Nephron (organoid): ENCODE measurements around the gene MS4A10.

Experiments used
- H3K27ac Mint-ChIP-seq, 3 experiments: 2 replicates each; pipeline ENCODE4 v1.8.0; 2020; ENCODE audit warnings: mixed read lengths in 3 of 3, mild to moderate bottlenecking in 2 of 3, moderate library complexity in 1 of 3
- H3K27me3 Mint-ChIP-seq: 2 replicates; pipeline ENCODE4 v1.8.0; 2021; ENCODE audit warnings: low read depth, mild to moderate bottlenecking, moderate library complexity, mixed read lengths
- H3K36me3 Mint-ChIP-seq: 2 replicates; pipeline ENCODE4 v1.8.0; 2020; ENCODE audit warnings: low read depth, mixed read lengths
- H3K4me1 Mint-ChIP-seq: 2 replicates; pipeline ENCODE4 v1.8.0; 2020; ENCODE audit warnings: mixed read lengths
- H3K4me3 Mint-ChIP-seq, 3 experiments: 2 replicates each; pipeline ENCODE4 v1.8.0; 2020; ENCODE audit warnings: mild to moderate bottlenecking in 3 of 3, mixed read lengths in 3 of 3, moderate library complexity in 2 of 3
- H3K9me3 Mint-ChIP-seq: 2 replicates; pipeline ENCODE4 v1.8.0; 2020; ENCODE audit warnings: mixed read lengths
- TF ChIP-seq, protein P1 (sequence below), 3 experiments: fragments of 200-600 bp; sonication (generic); IDR thresholded peaks; one replicate each; pipeline ENCODE4 v1.5.0; 2021; ENCODE audit warnings: antibody characterized with exemption in 3 of 3; ENCODE audit not compliant: unreplicated experiment in 3 of 3

The MS4A10 gene

DNA sequence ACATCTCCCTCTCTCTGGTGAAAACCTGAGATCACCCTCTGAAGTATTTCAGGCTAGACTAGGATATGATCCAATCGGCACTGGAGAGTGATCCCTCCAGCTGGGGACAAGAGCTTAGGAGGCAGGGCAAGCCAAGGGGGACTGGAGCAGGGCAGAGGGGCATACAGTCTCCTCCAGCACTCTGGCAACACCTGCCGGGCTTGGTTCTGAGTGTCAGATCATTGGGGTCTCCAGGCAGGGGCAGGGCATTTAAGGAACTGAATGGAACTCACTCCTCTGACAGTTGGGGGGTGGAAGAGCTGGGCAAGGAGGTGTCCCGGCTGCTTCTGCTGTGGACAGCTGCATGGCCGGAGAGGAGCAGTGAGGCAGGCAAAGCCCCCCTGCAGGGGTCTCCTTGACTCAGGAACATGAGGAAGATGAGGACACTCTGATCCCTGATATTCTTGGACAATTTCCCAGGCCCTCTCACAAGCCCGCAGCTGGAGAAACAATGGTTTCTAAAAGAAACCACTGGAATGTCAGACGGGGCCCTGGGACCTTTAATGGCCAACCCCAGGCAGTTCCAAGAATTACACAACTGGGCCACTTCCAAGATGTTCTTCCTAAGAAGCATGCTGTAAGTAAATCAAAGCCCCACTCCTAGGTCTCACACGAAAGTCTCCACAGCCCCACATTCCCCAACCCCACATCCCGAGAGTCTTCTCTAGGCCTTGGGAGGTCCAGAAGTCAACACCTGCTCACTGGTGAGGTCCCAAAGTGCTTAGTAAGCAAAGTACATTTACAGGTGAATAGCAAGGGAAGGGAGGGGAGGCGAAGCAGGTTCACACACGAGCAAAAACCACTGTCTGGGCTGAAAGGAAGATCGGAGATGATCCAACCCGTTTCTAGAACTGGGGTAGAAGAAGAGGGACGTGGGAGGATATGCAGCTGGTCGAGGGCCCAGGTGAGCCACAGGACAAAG lies 55.6 kb downstream of the MS4A10 start:
- H3K27me3 Mint-ChIP-seq: no peaks in the 10 kb centered on the region
- no peaks in the 10 kb centered on the region for H3K9me3 Mint-ChIP-seq
- TF ChIP-seq, protein P1, sequence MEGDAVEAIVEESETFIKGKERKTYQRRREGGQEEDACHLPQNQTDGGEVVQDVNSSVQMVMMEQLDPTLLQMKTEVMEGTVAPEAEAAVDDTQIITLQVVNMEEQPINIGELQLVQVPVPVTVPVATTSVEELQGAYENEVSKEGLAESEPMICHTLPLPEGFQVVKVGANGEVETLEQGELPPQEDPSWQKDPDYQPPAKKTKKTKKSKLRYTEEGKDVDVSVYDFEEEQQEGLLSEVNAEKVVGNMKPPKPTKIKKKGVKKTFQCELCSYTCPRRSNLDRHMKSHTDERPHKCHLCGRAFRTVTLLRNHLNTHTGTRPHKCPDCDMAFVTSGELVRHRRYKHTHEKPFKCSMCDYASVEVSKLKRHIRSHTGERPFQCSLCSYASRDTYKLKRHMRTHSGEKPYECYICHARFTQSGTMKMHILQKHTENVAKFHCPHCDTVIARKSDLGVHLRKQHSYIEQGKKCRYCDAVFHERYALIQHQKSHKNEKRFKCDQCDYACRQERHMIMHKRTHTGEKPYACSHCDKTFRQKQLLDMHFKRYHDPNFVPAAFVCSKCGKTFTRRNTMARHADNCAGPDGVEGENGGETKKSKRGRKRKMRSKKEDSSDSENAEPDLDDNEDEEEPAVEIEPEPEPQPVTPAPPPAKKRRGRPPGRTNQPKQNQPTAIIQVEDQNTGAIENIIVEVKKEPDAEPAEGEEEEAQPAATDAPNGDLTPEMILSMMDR (IDR thresholded peaks at IDR 0.05; ENCODE audit: unreplicated experiment in 3 of 3): no peak
- H3K4me3 Mint-ChIP-seq: peak overlapping the region; percentile 84 to 92 (median 86)
- H3K36me3 Mint-ChIP-seq: no peaks in the 10 kb centered on the region
- peak overlapping the region; percentile 94 to 99 (median 96) for H3K27ac Mint-ChIP-seq
- peaks cover 54% of the 10 kb centered on the region for H3K4me1 Mint-ChIP-seq

DNA sequence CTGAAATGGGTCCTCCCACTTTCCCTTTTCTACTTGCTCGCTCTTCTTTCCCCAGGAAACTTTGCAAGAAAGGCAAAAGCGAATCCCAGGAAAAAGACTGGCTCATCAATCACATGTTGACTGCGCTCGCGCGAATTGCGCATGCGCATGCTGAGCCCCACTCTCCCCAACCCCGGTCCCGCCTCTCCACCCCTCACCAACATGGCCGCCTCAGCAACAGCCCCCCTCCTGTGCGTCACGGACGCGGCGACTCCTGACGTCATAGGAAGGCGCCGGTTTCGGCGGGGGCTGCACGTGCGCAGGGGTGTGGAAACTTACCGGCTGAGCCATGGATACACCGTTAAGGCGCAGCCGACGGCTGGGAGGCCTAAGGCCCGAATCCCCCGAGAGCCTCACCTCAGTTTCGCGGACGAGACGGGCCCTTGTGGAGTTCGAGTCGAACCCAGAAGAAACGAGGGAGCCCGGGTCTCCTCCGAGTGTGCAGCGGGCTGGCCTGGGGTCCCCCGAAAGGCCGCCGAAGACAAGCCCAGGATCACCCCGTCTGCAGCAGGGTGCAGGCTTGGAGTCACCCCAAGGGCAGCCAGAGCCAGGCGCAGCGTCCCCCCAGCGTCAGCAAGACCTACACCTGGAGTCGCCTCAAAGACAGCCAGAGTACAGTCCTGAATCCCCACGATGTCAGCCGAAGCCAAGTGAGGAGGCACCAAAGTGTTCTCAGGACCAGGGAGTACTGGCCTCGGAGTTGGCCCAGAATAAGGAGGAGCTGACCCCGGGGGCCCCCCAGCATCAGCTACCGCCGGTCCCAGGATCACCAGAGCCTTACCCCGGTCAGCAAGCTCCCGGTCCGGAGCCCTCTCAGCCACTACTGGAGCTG lies 56.9 kb downstream of the MS4A10 start, which contains the start of gene CCDC86:
Gene CCDC86 (plus strand): TSS at position 317 of the 871 bp plus-strand sequence. CDS start 12 bp downstream, at position 329.
- Mint-ChIP-seq H3K9me3 (no peaks in the 10 kb centered on the region), H3K4me1 (peaks cover 54% of the 10 kb centered on the region), H3K4me3 (peak within 1 kb of the TSS; percentile 84 to 92 (median 86)), H3K36me3 (no peaks in the 10 kb centered on the region), H3K27me3 (no peaks in the 10 kb centered on the region), H3K27ac (peak within 1 kb of the TSS; percentile 94 to 99 (median 96))
- TF ChIP-seq, protein P1 (IDR thresholded peaks at IDR 0.05; ENCODE audit: unreplicated experiment in 3 of 3): no peak

DNA sequence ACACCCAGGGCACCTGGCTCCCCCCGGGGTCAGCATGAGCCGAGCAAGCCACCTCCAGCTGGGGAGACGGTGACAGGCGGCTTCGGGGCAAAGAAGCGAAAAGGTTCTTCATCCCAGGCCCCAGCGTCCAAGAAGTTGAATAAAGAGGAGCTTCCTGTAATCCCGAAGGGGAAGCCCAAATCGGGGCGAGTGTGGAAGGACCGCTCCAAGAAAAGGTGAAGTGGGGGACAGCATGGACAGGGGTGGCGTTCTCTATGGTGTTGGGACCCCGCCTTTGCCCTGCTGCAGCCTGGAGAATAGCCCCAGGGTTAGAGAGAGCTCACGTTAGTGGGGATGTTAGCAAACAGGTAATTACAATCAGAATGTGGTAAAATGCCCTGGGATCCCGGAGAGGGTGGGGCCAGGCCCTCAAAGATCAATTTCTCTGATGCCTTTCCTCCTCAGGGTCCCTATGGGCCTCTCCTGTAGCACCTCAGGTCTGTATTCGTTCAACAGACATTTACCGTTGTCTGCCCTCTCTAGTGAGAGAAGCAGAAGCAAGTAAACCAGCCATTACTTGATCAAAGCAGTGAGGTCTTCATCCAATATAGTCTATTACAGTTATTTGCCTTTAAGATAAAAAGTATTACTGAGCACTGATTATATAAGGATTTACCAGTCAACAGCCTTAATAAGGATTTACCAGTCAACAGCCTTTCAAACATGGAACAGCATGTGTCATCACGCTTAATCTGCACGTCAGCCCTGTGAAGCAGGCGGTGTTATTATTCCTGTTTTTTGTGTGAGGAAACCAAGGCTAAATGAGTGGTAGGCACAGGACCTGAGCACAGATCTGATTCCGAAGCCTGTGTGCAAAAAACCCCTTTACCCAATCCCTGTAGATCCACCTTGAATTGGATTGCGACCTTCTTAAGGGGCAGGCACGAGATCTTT lies 57.8 kb downstream of the MS4A10 start:
- Mint-ChIP-seq H3K36me3 (no peaks in the 10 kb centered on the region), H3K4me3 (peak overlapping the region; percentile 84 to 92 (median 86)), H3K27ac (peak overlapping the region in 2 of 3 experiments; percentile 5 to 77), H3K27me3 (no peaks in the 10 kb centered on the region), H3K4me1 (peaks cover 54% of the 10 kb centered on the region), H3K9me3 (no peaks in the 10 kb centered on the region)
- TF ChIP-seq, protein P1 (IDR thresholded peaks at IDR 0.05; ENCODE audit: unreplicated experiment in 3 of 3): no peak

DNA sequence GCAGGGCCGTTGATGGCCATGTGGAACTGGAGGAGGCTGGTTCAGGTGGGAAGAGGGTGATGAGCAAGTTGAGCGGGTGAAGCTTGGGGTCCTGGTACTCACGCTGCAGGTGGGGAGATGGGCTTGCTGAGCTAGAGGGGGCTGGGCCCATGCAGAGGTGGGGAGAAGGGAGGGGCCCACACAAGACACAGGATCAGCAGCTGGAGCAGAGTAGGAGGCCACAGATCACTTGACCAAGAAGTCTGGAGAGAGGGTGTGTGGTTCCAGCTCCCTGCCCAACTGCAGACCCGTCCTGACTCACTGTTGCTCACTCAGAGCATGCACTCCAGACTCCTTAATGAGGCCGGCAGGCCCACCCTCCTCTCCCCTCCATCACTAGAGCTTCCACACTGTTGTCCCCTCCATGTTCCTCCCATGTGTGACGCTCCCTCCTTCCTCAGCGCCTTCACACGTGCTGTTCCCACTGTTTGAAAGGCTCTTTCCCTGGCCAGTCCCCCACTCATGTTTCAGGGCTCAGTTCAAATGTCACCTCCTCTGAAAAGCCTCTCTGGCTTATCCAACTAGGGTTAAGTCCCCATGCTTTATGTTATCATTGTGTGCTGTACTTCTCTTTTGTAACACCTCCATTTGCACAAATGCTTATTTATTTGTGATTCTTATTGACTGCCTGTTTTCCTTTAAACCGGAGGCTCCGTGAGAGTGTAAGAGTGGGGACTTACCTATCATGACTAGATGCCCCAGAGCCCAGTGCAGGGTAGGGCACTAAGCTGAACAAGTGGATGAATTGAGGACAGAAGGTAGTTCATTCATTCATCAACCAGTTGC lies 59.1 kb downstream of the MS4A10 start:
- H3K27ac Mint-ChIP-seq: no peak overlapping the region
- H3K9me3 Mint-ChIP-seq: no peaks in the 10 kb centered on the region
- peaks cover 54% of the 10 kb centered on the region for H3K4me1 Mint-ChIP-seq
- H3K36me3 Mint-ChIP-seq: peaks cover 4% of the 10 kb centered on the region
- no peaks in the 10 kb centered on the region for H3K27me3 Mint-ChIP-seq
- TF ChIP-seq, protein P1 (IDR thresholded peaks at IDR 0.05; ENCODE audit: unreplicated experiment in 3 of 3): no peak
- peak overlapping the region; percentile 84 to 92 (median 86) for H3K4me3 Mint-ChIP-seq
